G401 (cell line): Measurements from ENCODE around the gene LVRN. TPM values are rescaled to one million over a fixed set of nuclear protein-coding genes. Genes with fewer than 3 reads are reported as not detected.
"Not testable (repeated sequence)": the region's sequence is repeated elsewhere in the genome, so short reads cannot be mapped to it uniquely, and the experiment has no call there.

Experiments
- DNase-seq: peaks from one replicate; pipeline ENCODE4 v3.0.0-alpha.2; 2015; ENCODE audit warnings: low spot score
- in situ Hi-C: cut with HindIII; loops from 2 replicates; pipeline ENCODE4 v1.10.0; 2016; ENCODE audit warnings: low sequenced_read_pairs, mixed read lengths
- total RNA-seq: library from RNA; depleted of rRNA; stranded (reverse); fragments of >200 nt; shearing (Covaris generic); gene quantifications from 2 replicates; pipeline ENCODE4 v1.2.3, GENCODE V29; 2014; rRNA removed

Gene LVRN
- not detected in 2 replicates for total RNA-seq

GRCh38 chr5:115962239-115962564 lies at the start of gene LVRN:
TSS of gene LVRN (plus strand) at chr5:115962475. CDS start at chr5:115962618, 143 bp downstream.
- in situ Hi-C loops, result no loop called here
- no peak for DNase-seq

GRCh38 chr5:115913623-115914400 lies 48.5 kb upstream of the LVRN start:
- in situ Hi-C loops, DNase-seq: not testable (repeated sequence)

GRCh38 chr5:115920171-115920725 lies 42.0 kb upstream of the LVRN start:
- in situ Hi-C loops, result no loop called here
- no peak for DNase-seq

GRCh38 chr5:115928578-115929407 lies 33.5 kb upstream of the LVRN start:
- DNase-seq, in situ Hi-C loops: not testable (repeated sequence)

- DNase-seq, in situ Hi-C loops: not testable (repeated sequence)
These were observed 32.1 kb upstream of the LVRN start for GRCh38 chr5:115930171-115930570.

GRCh38 chr5:115930630-115931337 lies 31.5 kb upstream of the LVRN start:
- DNase-seq, result no peak
- in situ Hi-C loops, result no loop called here

- DNase-seq, result no peak
- in situ Hi-C loops, result no loop called here
These were observed 29.3 kb upstream of the LVRN start for GRCh38 chr5:115932991-115933390.

- DNase-seq, result no peak
- in situ Hi-C loops, result no loop called here
These were observed 27.8 kb upstream of the LVRN start for GRCh38 chr5:115934388-115934974.

GRCh38 chr5:115936031-115936430 lies 26.2 kb upstream of the LVRN start:
- in situ Hi-C loops, result no loop called here
- no peak for DNase-seq

- in situ Hi-C loops, result no loop called here
- DNase-seq, result no peak
These were observed 23.2 kb upstream of the LVRN start for GRCh38 chr5:115939059-115939458.

- DNase-seq, result no peak
- in situ Hi-C loops, result no loop called here
These were observed 22.0 kb upstream of the LVRN start for GRCh38 chr5:115940080-115940810.

- DNase-seq, result no peak
- in situ Hi-C loops, result no loop called here
These were observed 21.1 kb upstream of the LVRN start for GRCh38 chr5:115941051-115941675.

GRCh38 chr5:115944501-115944900 lies 17.8 kb upstream of the LVRN start:
- no peak for DNase-seq
- in situ Hi-C loops, result no loop called here

GRCh38 chr5:115946655-115947054 lies 15.6 kb upstream of the LVRN start:
- in situ Hi-C loops, result no loop called here
- DNase-seq, result no peak

GRCh38 chr5:115947260-115947659 lies 15.0 kb upstream of the LVRN start:
- DNase-seq, result no peak
- in situ Hi-C loops, result no loop called here

GRCh38 chr5:115948091-115948534 lies 14.2 kb upstream of the LVRN start:
- DNase-seq, result no peak
- in situ Hi-C loops, result no loop called here

- no peak for DNase-seq
- in situ Hi-C loops, result no loop called here
These were observed 13.2 kb upstream of the LVRN start for GRCh38 chr5:115949096-115949495.

GRCh38 chr5:115952588-115952987 lies 9.7 kb upstream of the LVRN start:
- DNase-seq, result no peak
- in situ Hi-C loops, result no loop called here
